ENCODE data around the gene KDM4B. TPM values are rescaled to one million over a fixed set of nuclear protein-coding genes. Genes with fewer than 3 reads are reported as not detected.

The KDM4B gene
- total and polyA plus RNA-seq, 4 donors = 17.1 to 49.5 (median 24.7) TPM

- Histone ChIP-seq H3K27me3 (ENCODE audit: control insufficient read depth in 3 of 3, insufficient read depth in 3 of 3, low read length in 2 of 3) (no peaks in the 10 kb centered on the region), H3K4me1 (ENCODE audit: control insufficient read depth in 5 of 5, insufficient read depth in 5 of 5, low read length in 5 of 5) (peaks cover 0 to 23% (median 12%) of the 10 kb centered on the region in 5 donors), H3K36me3 (ENCODE audit: control insufficient read depth in 4 of 4, insufficient read depth in 4 of 4, low read length in 4 of 4) (no peaks in the 10 kb centered on the region), H3K9me3 (ENCODE audit: control insufficient read depth in 4 of 4, insufficient read depth in 3 of 4, low read length in 3 of 4) (no peaks in the 10 kb centered on the region), H3K9ac (ENCODE audit: insufficient read depth in 1 of 2, low read length in 2 of 2) (peak overlapping the region in 1 of 2 donors; percentile 77), H3K4me3 (no peak overlapping the region), H3K27ac (ENCODE audit: low read depth in 1 of 2, low read length in 1 of 2) (peak overlapping the region in 1 of 2 donors; percentile 65)
- DNase-seq (peak in 1 of 3 donors; percentile 7), ATAC-seq (ENCODE audit: insufficient read depth, low FRiP score) (no peak)
- no peak for TF ChIP-seq CTCF (IDR thresholded peaks at IDR 0.05; ENCODE audit: control extremely low read depth, extremely low read depth)
- 71 to 73% methylated on average over 16 of the region's 16 CpGs for WGBS, 2 donors
Observed at GRCh38 chr19:4967738-4968461, 1.0 kb upstream of the KDM4B start.

- H3K9me3 ChIP-seq (ENCODE audit: control insufficient read depth in 4 of 4, insufficient read depth in 3 of 4, low read length in 3 of 4) = no peaks in the 10 kb centered on the region
- TF ChIP-seq CTCF (IDR thresholded peaks at IDR 0.05; ENCODE audit: control extremely low read depth, extremely low read depth) = no peak
- H3K4me1 ChIP-seq (ENCODE audit: control insufficient read depth in 5 of 5, insufficient read depth in 5 of 5, low read length in 5 of 5) = peaks cover 0 to 23% (median 12%) of the 10 kb centered on the region in 5 donors
- peak overlapping the region; percentile 55 for H3K4me3 ChIP-seq
- H3K27ac ChIP-seq (ENCODE audit: low read depth in 1 of 2, low read length in 1 of 2) = peak overlapping the region; percentile 65 to 84
- DNase-seq (no peak), ATAC-seq (ENCODE audit: insufficient read depth, low FRiP score) (no peak)
- H3K36me3 ChIP-seq (ENCODE audit: control insufficient read depth in 4 of 4, insufficient read depth in 4 of 4, low read length in 4 of 4) = no peaks in the 10 kb centered on the region
- H3K27me3 ChIP-seq (ENCODE audit: control insufficient read depth in 3 of 3, insufficient read depth in 3 of 3, low read length in 2 of 3) = no peaks in the 10 kb centered on the region
- 0 to 1% methylated on average over 29 to 54 of the region's 54 CpGs for WGBS, 2 donors
- peak overlapping the region in 1 of 2 donors; percentile 48 for H3K9ac ChIP-seq (ENCODE audit: insufficient read depth in 1 of 2, low read length in 2 of 2)
Observed at GRCh38 chr19:4969292-4969771, 419 bp downstream of the KDM4B start.

GRCh38 chr19:4969772-4970531, 1.0 kb downstream of the KDM4B start:
- WGBS, 2 donors = 5% methylated on average over 25 of the region's 25 CpGs
- Histone ChIP-seq H3K4me1 (ENCODE audit: control insufficient read depth in 5 of 5, insufficient read depth in 5 of 5, low read length in 5 of 5) (peaks cover 0 to 24% (median 12%) of the 10 kb centered on the region in 5 donors), H3K27ac (ENCODE audit: low read depth in 1 of 2, low read length in 1 of 2) (peak overlapping the region; percentile 62 to 84), H3K36me3 (ENCODE audit: control insufficient read depth in 4 of 4, insufficient read depth in 4 of 4, low read length in 4 of 4) (no peaks in the 10 kb centered on the region), H3K27me3 (ENCODE audit: control insufficient read depth in 3 of 3, insufficient read depth in 3 of 3, low read length in 2 of 3) (no peaks in the 10 kb centered on the region), H3K9me3 (ENCODE audit: control insufficient read depth in 4 of 4, insufficient read depth in 3 of 4, low read length in 3 of 4) (no peaks in the 10 kb centered on the region), H3K9ac (ENCODE audit: insufficient read depth in 1 of 2, low read length in 2 of 2) (peak overlapping the region; percentile 48 to 71), H3K4me3 (peak overlapping the region; percentile 55)
- TF ChIP-seq CTCF (IDR thresholded peaks at IDR 0.05; ENCODE audit: control extremely low read depth, extremely low read depth) = no peak
- DNase-seq (peak in 2 of 3 donors; percentile 32 to 36), ATAC-seq (ENCODE audit: insufficient read depth, low FRiP score) (no peak)
